Measurements from ENCODE around the gene ACP6.

DNA sequence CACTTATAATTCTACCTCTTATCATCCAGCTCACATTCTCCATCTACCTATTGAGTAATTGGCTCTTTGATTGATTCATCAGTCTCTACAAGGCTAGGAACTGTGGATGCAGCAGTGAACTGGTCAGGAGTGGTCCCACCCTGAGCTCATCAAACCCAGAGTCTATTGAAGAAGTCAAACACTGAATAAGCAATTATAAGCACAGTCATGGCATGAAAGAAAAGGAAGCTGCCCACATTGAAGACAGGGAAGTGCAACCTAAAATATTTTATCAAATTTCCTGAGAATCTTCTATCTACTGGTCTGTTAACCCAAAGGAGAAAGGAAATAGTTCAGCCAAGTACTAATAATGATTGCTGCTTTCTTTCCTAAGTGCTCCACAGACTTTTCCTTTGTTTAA is 35.7 kb downstream of the ACP6 start:
- TF ChIP-seq, protein P1, sequence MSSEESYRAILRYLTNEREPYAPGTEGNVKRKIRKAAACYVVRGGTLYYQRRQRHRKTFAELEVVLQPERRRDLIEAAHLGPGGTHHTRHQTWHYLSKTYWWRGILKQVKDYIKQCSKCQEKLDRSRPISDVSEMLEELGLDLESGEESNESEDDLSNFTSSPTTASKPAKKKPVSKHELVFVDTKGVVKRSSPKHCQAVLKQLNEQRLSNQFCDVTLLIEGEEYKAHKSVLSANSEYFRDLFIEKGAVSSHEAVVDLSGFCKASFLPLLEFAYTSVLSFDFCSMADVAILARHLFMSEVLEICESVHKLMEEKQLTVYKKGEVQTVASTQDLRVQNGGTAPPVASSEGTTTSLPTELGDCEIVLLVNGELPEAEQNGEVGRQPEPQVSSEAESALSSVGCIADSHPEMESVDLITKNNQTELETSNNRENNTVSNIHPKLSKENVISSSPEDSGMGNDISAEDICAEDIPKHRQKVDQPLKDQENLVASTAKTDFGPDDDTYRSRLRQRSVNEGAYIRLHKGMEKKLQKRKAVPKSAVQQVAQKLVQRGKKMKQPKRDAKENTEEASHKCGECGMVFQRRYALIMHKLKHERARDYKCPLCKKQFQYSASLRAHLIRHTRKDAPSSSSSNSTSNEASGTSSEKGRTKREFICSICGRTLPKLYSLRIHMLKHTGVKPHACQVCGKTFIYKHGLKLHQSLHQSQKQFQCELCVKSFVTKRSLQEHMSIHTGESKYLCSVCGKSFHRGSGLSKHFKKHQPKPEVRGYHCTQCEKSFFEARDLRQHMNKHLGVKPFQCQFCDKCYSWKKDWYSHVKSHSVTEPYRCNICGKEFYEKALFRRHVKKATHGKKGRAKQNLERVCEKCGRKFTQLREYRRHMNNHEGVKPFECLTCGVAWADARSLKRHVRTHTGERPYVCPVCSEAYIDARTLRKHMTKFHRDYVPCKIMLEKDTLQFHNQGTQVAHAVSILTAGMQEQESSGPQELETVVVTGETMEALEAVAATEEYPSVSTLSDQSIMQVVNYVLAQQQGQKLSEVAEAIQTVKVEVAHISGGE (tag by site-specific recombination; conservative IDR thresholded peaks at IDR 0.05; ENCODE audit: low read depth), result no peak
- TF ChIP-seq TCF7L2 (IDR thresholded peaks at IDR 0.05; ENCODE audit: borderline replicate concordance, low read depth, low read length) (no peak), ZNF585B (tag by site-specific recombination; IDR thresholded peaks at IDR 0.05) (no peak), YY1 (tag by site-specific recombination; IDR thresholded peaks at IDR 0.05) (no peak), ZNF274 (IDR thresholded peaks at IDR 0.05; ENCODE audit: low read length) (no peak), ZNF274 (tag by site-specific recombination; IDR thresholded peaks at IDR 0.05; ENCODE audit: borderline replicate concordance) (no peak), BCL11A (tag by site-specific recombination; IDR thresholded peaks at IDR 0.05; ENCODE audit: low read depth) (no peak), ZNF549 (tag by site-specific recombination; IDR thresholded peaks at IDR 0.05) (no peak), ZNF133 (tag by site-specific recombination; IDR thresholded peaks at IDR 0.05) (no peak), ZNF416 (tag by site-specific recombination; IDR thresholded peaks at IDR 0.05) (no peak), ZNF10 (tag by site-specific recombination; IDR thresholded peaks at IDR 0.05) (no peak)
- TF ChIP-seq, protein P2, sequence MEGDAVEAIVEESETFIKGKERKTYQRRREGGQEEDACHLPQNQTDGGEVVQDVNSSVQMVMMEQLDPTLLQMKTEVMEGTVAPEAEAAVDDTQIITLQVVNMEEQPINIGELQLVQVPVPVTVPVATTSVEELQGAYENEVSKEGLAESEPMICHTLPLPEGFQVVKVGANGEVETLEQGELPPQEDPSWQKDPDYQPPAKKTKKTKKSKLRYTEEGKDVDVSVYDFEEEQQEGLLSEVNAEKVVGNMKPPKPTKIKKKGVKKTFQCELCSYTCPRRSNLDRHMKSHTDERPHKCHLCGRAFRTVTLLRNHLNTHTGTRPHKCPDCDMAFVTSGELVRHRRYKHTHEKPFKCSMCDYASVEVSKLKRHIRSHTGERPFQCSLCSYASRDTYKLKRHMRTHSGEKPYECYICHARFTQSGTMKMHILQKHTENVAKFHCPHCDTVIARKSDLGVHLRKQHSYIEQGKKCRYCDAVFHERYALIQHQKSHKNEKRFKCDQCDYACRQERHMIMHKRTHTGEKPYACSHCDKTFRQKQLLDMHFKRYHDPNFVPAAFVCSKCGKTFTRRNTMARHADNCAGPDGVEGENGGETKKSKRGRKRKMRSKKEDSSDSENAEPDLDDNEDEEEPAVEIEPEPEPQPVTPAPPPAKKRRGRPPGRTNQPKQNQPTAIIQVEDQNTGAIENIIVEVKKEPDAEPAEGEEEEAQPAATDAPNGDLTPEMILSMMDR (tag by site-specific recombination; IDR thresholded peaks at IDR 0.05), result no peak
- TF ChIP-seq, protein P3, sequence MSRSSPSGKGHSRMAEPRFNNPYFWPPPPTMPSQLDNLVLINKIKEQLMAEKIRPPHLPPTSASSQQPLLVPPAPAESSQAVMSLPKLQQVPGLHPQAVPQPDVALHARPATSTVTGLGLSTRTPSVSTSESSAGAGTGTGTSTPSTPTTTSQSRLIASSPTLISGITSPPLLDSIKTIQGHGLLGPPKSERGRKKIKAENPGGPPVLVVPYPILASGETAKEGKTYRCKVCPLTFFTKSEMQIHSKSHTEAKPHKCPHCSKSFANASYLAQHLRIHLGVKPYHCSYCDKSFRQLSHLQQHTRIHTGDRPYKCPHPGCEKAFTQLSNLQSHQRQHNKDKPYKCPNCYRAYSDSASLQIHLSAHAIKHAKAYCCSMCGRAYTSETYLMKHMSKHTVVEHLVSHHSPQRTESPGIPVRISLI (tag by site-specific recombination; IDR thresholded peaks at IDR 0.05), result no peak
- TF ChIP-seq, protein P4, sequence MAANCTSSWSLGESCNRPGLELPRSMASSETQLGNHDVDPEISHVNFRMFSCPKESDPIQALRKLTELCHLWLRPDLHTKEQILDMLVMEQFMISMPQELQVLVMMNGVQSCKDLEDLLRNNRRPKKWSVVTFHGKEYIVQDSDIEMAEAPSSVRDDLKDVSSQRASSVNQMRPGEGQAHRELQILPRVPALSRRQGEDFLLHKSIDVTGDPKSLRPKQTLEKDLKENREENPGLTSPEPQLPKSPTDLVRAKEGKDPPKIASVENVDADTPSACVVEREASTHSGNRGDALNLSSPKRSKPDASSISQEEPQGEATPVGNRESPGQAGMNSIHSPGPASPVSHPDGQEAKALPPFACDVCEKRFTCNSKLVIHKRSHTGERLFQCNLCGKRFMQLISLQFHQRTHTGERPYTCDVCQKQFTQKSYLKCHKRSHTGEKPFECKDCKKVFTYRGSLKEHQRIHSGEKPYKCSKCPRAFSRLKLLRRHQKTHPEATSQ (tag by site-specific recombination; IDR thresholded peaks at IDR 0.05), result no peak

Data from HEK293 (cell line).